Upper lobe of left lung (tissue), 4 donors: ENCODE results near the gene TMC6.

Experiments
- EP300 ChIP-seq, 4 donors: sonication (generic); formaldehyde crosslinking; IDR thresholded peaks; one replicate each; pipeline ENCODE4 v1.5.1; 2017; ENCODE audit warnings: antibody characterized with exemption in 4 of 4, control low read depth in 2 of 4
- POLR2A ChIP-seq, 4 donors: fragments of 450-650 bp; IDR thresholded peaks; one replicate each; pipeline ENCODE4 v1.5.1; 2016 to 2017; ENCODE audit warnings: antibody characterized with exemption in 4 of 4, mild to moderate bottlenecking in 2 of 4
- POLR2AphosphoS5 ChIP-seq, 2 donors: sonication (generic); formaldehyde crosslinking; IDR thresholded peaks; one replicate each; pipeline ENCODE4 v1.5.1; 2017; ENCODE audit warnings: antibody characterized with exemption in 2 of 2
- TF ChIP-seq, protein P1 (sequence below), 6 experiments: fragments of 450-650 bp in 4 of 6; fragments of 200-600 bp in 2 of 6; sonication (generic) in 2 of 6; IDR thresholded peaks; one replicate each; pipeline ENCODE4 v1.5.1; 2016 to 2019; ENCODE audit warnings: antibody characterized with exemption in 6 of 6

- TF ChIP-seq, protein P1, sequence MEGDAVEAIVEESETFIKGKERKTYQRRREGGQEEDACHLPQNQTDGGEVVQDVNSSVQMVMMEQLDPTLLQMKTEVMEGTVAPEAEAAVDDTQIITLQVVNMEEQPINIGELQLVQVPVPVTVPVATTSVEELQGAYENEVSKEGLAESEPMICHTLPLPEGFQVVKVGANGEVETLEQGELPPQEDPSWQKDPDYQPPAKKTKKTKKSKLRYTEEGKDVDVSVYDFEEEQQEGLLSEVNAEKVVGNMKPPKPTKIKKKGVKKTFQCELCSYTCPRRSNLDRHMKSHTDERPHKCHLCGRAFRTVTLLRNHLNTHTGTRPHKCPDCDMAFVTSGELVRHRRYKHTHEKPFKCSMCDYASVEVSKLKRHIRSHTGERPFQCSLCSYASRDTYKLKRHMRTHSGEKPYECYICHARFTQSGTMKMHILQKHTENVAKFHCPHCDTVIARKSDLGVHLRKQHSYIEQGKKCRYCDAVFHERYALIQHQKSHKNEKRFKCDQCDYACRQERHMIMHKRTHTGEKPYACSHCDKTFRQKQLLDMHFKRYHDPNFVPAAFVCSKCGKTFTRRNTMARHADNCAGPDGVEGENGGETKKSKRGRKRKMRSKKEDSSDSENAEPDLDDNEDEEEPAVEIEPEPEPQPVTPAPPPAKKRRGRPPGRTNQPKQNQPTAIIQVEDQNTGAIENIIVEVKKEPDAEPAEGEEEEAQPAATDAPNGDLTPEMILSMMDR (IDR thresholded peaks at IDR 0.05), result no peak
- TF ChIP-seq POLR2A (IDR thresholded peaks at IDR 0.05) (no peak), POLR2AphosphoS5 (IDR thresholded peaks at IDR 0.05) (no peak), EP300 (IDR thresholded peaks at IDR 0.05) (no peak)
Measured at GRCh38 chr17:78131172-78132083, 2.9 kb upstream of the TMC6 start.
